ENCODE measurements around the gene GNL2. TPM values are rescaled to one million over a fixed set of nuclear protein-coding genes. Genes with fewer than 3 reads are reported as not detected.
"Not testable (repeated sequence)": the region's sequence is repeated elsewhere in the genome, so short reads cannot be mapped to it uniquely, and the experiment has no call there.

The GNL2 gene
- total and polyA plus RNA-seq, 7 donors = 29.6 to 104 (median 51.4) TPM

DNA sequence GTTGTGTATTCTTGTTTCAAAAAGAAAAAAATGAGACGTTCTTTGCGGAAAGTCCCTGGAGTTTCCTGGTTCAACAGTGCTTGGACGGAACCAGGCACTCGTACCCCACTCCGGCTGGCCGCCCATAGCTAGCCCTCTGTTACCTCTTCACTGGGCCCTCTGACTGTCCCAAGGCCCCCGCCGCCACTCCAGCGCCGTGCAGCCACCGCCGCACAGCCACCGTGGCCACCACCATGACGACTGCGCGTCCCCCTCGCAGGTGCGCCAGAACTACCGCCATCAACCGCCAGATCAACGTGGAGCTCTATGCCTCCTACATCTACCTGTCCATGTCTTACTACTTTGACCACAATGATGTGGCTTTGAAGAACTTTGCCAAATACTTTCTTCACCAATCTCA, 51.2 kb downstream of the GNL2 start:
- no peak for ATAC-seq
- intact Hi-C loops (cut with DNase I) = no loop called here
- no peaks in the 10 kb centered on the region for H3K9me3 ChIP-seq
- no peak for DNase-seq
- peaks cover 5 to 90% of the 10 kb centered on the region in 2 donors for H3K36me3 ChIP-seq (ENCODE audit: insufficient read depth in 1 of 2, low read depth in 1 of 2)
- H3K4me3 ChIP-seq = no peak overlapping the region
- no peaks in the 10 kb centered on the region for H3K27me3 ChIP-seq (ENCODE audit: insufficient read depth in 3 of 3, low read length in 2 of 3)
- no peak for TF ChIP-seq CTCF (IDR thresholded peaks at IDR 0.05)
- H3K27ac ChIP-seq = no peak overlapping the region
- 96 to 97% (median 97%) methylated on average over 21 of the region's 21 CpGs for WGBS, 3 donors
- H3K4me1 ChIP-seq = no peaks in the 10 kb centered on the region

DNA sequence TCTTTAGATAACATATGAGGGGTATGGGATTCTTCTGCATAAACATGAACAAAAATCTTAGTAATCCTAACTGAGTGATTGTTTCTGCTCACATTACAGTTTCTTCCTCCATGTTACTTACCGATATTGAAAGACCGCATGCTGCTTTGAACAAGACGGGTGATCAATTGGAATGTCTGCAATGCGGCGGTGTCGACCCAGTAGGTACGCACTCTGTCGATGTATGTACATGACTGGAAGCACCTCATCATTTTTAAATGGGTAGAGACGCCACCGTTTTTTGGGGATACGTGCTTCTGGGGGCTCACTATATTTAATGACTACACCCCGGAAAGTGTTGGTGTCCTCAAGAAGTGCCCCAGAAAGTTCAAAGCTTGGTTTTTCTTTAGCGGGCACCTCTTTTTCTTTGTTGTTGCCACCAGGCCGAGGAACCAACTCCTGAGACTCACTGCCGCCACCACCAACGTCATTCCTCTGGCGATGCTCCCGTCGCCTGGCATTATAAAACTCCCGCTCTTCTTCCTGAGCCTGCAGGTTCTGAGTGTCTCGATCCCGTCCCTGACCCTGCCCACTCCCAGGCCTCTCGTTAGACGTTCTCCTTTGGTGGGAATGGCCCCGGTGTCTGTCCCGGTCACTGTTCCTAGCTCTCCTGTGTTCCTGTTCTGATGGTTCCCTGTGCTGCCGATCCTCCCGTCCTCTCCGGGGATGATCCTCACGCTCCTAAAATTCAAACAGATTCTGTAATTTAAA, 55.5 kb downstream of the GNL2 start:
- ATAC-seq = no peak
- no peak for DNase-seq
- Histone ChIP-seq H3K27ac (no peak overlapping the region), H3K9me3 (no peaks in the 10 kb centered on the region), H3K4me3 (no peak overlapping the region), H3K4me1 (no peaks in the 10 kb centered on the region), H3K27me3 (ENCODE audit: insufficient read depth in 3 of 3, low read length in 2 of 3) (no peaks in the 10 kb centered on the region), H3K36me3 (ENCODE audit: insufficient read depth in 1 of 2, low read depth in 1 of 2) (peaks cover 10 to 87% of the 10 kb centered on the region in 2 donors)
- TF ChIP-seq CTCF (IDR thresholded peaks at IDR 0.05) = no peak
- WGBS, 3 donors = 93 to 95% (median 93%) methylated on average over 30 of the region's 30 CpGs
- intact Hi-C loops (cut with DNase I) = no loop called here

GRCh38 chr1:37539154-37539553, 56.6 kb downstream of the GNL2 start:
- WGBS, 3 donors = 91 to 95% (median 94%) methylated on average over 10 of the region's 10 CpGs
- ATAC-seq; H3K4me1 ChIP-seq; intact Hi-C loops (cut with DNase I); H3K9me3 ChIP-seq; H3K27me3 ChIP-seq (ENCODE audit: insufficient read depth in 3 of 3, low read length in 2 of 3); DNase-seq; H3K27ac ChIP-seq; H3K4me3 ChIP-seq: not testable (repeated sequence)
- peaks cover 7 to 77% of the 10 kb centered on the region in 2 donors for H3K36me3 ChIP-seq (ENCODE audit: insufficient read depth in 1 of 2, low read depth in 1 of 2)

- DNase-seq (no peak), ATAC-seq (peak in 3 of 4 donors; percentile 28 to 45 (median 41))
- no peak overlapping the region for H3K27ac ChIP-seq
- peaks cover 7 to 69% of the 10 kb centered on the region in 2 donors for H3K36me3 ChIP-seq (ENCODE audit: insufficient read depth in 1 of 2, low read depth in 1 of 2)
- H3K9me3 ChIP-seq = no peaks in the 10 kb centered on the region
- H3K27me3 ChIP-seq (ENCODE audit: insufficient read depth in 3 of 3, low read length in 2 of 3) = no peaks in the 10 kb centered on the region
- TF ChIP-seq CTCF (IDR thresholded peaks at IDR 0.05) = no peak
- 78 to 86% (median 84%) methylated on average over 2 of the region's 2 CpGs for WGBS, 3 donors
- H3K4me3 ChIP-seq = no peak overlapping the region
- H3K4me1 ChIP-seq = peaks cover 18% of the 10 kb centered on the region
- intact Hi-C loops (cut with DNase I) = no loop called here
Measured at GRCh38 chr1:37537378-37537777, 58.4 kb downstream of the GNL2 start.

DNA sequence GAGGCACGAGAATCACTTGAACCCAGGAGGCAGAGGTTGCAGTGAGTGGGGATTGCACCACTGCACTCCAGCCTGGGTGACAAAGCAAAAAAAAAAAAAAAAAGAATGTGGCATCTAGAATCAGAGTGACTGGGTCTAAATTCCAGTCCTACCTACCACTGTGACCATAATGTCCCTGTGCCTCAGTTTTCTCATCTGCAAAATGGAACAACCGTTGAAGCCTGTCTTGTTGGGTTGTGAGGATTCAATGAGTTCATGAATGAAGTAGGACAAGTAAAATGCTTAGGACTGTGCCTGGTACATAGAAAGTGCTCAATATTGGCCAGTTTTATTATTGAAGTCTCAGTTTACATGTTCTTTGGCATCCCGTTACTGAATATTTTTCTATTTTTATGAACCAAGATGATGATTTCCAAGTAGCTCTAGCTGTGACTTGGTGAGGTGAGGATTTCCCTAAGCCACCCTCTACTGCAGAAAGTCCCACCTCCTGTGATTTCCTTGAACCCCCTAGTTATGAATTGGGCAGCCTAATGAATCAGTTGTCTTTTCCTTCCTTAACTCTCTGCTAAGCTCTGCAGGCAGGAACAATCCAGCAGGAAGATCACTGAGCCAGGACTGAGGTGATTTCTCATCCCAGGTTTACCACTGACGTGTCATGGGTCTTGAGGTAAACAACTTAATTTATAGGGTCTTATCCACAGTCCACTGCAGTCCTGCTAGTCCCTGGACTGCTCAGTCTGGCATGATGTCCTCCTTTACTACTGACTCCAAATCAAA, 62.2 kb downstream of the GNL2 start:
- Histone ChIP-seq H3K4me1 (peaks cover 18% of the 10 kb centered on the region), H3K9me3 (no peaks in the 10 kb centered on the region), H3K36me3 (ENCODE audit: insufficient read depth in 1 of 2, low read depth in 1 of 2) (peaks cover 2 to 30% of the 10 kb centered on the region in 2 donors), H3K4me3 (no peak overlapping the region), H3K27me3 (ENCODE audit: insufficient read depth in 3 of 3, low read length in 2 of 3) (no peaks in the 10 kb centered on the region), H3K27ac (peak overlapping the region; percentile 62)
- ATAC-seq (peak in 1 of 4 donors; percentile 15), DNase-seq (no peak)
- 69 to 90% (median 75%) methylated on average over 4 of the region's 4 CpGs for WGBS, 3 donors
- no peak for TF ChIP-seq CTCF (IDR thresholded peaks at IDR 0.05)
- intact Hi-C loops (cut with DNase I) = no loop called here

- peaks cover 2 to 21% of the 10 kb centered on the region in 2 donors for H3K36me3 ChIP-seq (ENCODE audit: insufficient read depth in 1 of 2, low read depth in 1 of 2)
- ATAC-seq; H3K4me3 ChIP-seq; H3K27me3 ChIP-seq (ENCODE audit: insufficient read depth in 3 of 3, low read length in 2 of 3); H3K27ac ChIP-seq; intact Hi-C loops (cut with DNase I); H3K9me3 ChIP-seq; DNase-seq: not testable (repeated sequence)
- WGBS, 3 donors = 94 to 99% (median 95%) methylated on average over 4 of the region's 4 CpGs
- peaks cover 18% of the 10 kb centered on the region for H3K4me1 ChIP-seq
Measured at GRCh38 chr1:37532418-37533156, 63.1 kb downstream of the GNL2 start.

DNA sequence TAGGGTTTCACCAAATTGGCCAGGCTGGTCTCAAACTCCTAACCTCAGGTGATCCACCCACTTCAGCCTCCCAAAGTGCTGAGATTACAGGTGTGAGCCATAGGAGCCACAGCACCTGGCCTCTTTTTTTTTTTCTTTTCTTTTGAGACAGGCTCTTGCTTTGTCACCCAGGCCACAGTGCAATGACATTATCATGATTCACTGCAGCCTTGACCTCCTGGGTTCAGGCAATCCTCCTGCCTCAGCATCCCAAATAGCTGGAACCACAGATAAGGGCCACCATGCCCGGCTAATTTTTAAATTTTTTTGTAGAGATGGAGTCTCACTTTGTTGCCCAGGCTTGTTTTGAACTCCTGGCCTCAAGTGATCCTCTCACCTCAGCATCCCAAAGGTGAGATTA, 65.8 kb downstream of the GNL2 start:
- WGBS, 3 donors = 74 to 95% (median 91%) methylated on average over 1 of the region's 1 CpG
- H3K27ac ChIP-seq; H3K27me3 ChIP-seq (ENCODE audit: insufficient read depth in 3 of 3, low read length in 2 of 3); DNase-seq; ATAC-seq; H3K9me3 ChIP-seq; H3K36me3 ChIP-seq (ENCODE audit: insufficient read depth in 1 of 2, low read depth in 1 of 2); H3K4me3 ChIP-seq; intact Hi-C loops (cut with DNase I): not testable (repeated sequence)
- H3K4me1 ChIP-seq = peaks cover 17% of the 10 kb centered on the region
